ENCODE results near the gene LRIG1.

The LRIG1 gene

GRCh38 chr3:66465587-66465986 is 35.2 kb downstream of the LRIG1 start:
- H3K4me1 ChIP-seq (ENCODE audit: insufficient read depth, low read length): peaks cover 21% of the 10 kb centered on the region; the same call in 1 of the 2 replicates
- H3K27me3 ChIP-seq (ENCODE audit: insufficient read depth, low read length): no peaks in the 10 kb centered on the region
- H3K27ac ChIP-seq (ENCODE audit: low read length): no peak overlapping the region
- H3K9ac ChIP-seq (ENCODE audit: low read depth, low read length): no peak overlapping the region
- no peaks in the 10 kb centered on the region for H3K9me3 ChIP-seq (ENCODE audit: insufficient read depth, low read depth, low read length)
- H3K36me3 ChIP-seq (ENCODE audit: insufficient read depth, low read depth, low read length): peaks cover 27% of the 10 kb centered on the region
- no peak overlapping the region for H3K4me3 ChIP-seq (ENCODE audit: low read length)

- Histone ChIP-seq H3K36me3 (ENCODE audit: insufficient read depth, low read depth, low read length) (peaks cover 31% of the 10 kb centered on the region), H3K27me3 (ENCODE audit: insufficient read depth, low read length) (no peaks in the 10 kb centered on the region), H3K4me3 (ENCODE audit: low read length) (no peak overlapping the region), H3K9me3 (ENCODE audit: insufficient read depth, low read depth, low read length) (no peaks in the 10 kb centered on the region), H3K27ac (ENCODE audit: low read length) (no peak overlapping the region), H3K9ac (ENCODE audit: low read depth, low read length) (no peak overlapping the region), H3K4me1 (ENCODE audit: insufficient read depth, low read length) (peaks cover 17% of the 10 kb centered on the region; the same call in 1 of the 2 replicates)
Observed at GRCh38 chr3:66465034-66465433, 35.8 kb downstream of the LRIG1 start.

GRCh38 chr3:66464512-66464894 is 36.3 kb downstream of the LRIG1 start:
- no peaks in the 10 kb centered on the region for H3K9me3 ChIP-seq (ENCODE audit: insufficient read depth, low read depth, low read length)
- H3K36me3 ChIP-seq (ENCODE audit: insufficient read depth, low read depth, low read length): peaks cover 32% of the 10 kb centered on the region
- peaks cover 17% of the 10 kb centered on the region; the same call in 1 of the 2 replicates for H3K4me1 ChIP-seq (ENCODE audit: insufficient read depth, low read length)
- H3K27me3 ChIP-seq (ENCODE audit: insufficient read depth, low read length): no peaks in the 10 kb centered on the region
- H3K27ac ChIP-seq (ENCODE audit: low read length): no peak overlapping the region
- H3K9ac ChIP-seq (ENCODE audit: low read depth, low read length): no peak overlapping the region
- no peak overlapping the region for H3K4me3 ChIP-seq (ENCODE audit: low read length)

GRCh38 chr3:66463730-66464511 is 36.9 kb downstream of the LRIG1 start:
- no peak overlapping the region for H3K9ac ChIP-seq (ENCODE audit: low read depth, low read length)
- H3K9me3 ChIP-seq (ENCODE audit: insufficient read depth, low read depth, low read length): no peaks in the 10 kb centered on the region
- H3K27me3 ChIP-seq (ENCODE audit: insufficient read depth, low read length): no peaks in the 10 kb centered on the region
- H3K4me3 ChIP-seq (ENCODE audit: low read length): no peak overlapping the region
- peaks cover 11% of the 10 kb centered on the region; the same call in 1 of the 2 replicates for H3K4me1 ChIP-seq (ENCODE audit: insufficient read depth, low read length)
- peaks cover 38% of the 10 kb centered on the region for H3K36me3 ChIP-seq (ENCODE audit: insufficient read depth, low read depth, low read length)
- H3K27ac ChIP-seq (ENCODE audit: low read length): no peak overlapping the region

GRCh38 chr3:66463054-66463631 is 37.7 kb downstream of the LRIG1 start:
- H3K4me3 ChIP-seq (ENCODE audit: low read length): no peak overlapping the region
- no peaks in the 10 kb centered on the region for H3K27me3 ChIP-seq (ENCODE audit: insufficient read depth, low read length)
- no peak overlapping the region for H3K9ac ChIP-seq (ENCODE audit: low read depth, low read length)
- H3K9me3 ChIP-seq (ENCODE audit: insufficient read depth, low read depth, low read length): no peaks in the 10 kb centered on the region
- H3K4me1 ChIP-seq (ENCODE audit: insufficient read depth, low read length): peaks cover 7% of the 10 kb centered on the region; the same call in 1 of the 2 replicates
- no peak overlapping the region for H3K27ac ChIP-seq (ENCODE audit: low read length)
- H3K36me3 ChIP-seq (ENCODE audit: insufficient read depth, low read depth, low read length): peaks cover 46% of the 10 kb centered on the region

- Histone ChIP-seq H3K27ac (ENCODE audit: low read length) (no peak overlapping the region), H3K36me3 (ENCODE audit: insufficient read depth, low read depth, low read length) (peaks cover 100% of the 10 kb centered on the region), H3K9ac (ENCODE audit: low read depth, low read length) (no peak overlapping the region), H3K4me3 (ENCODE audit: low read length) (no peak overlapping the region), H3K9me3 (ENCODE audit: insufficient read depth, low read depth, low read length) (no peaks in the 10 kb centered on the region), H3K27me3 (ENCODE audit: insufficient read depth, low read length) (no peaks in the 10 kb centered on the region), H3K4me1 (ENCODE audit: insufficient read depth, low read length) (peaks cover 10% of the 10 kb centered on the region; the same call in 1 of the 2 replicates)
Observed at GRCh38 chr3:66457252-66457651, 43.6 kb downstream of the LRIG1 start.

GRCh38 chr3:66456711-66457173 is 44.1 kb downstream of the LRIG1 start:
- Histone ChIP-seq H3K27ac (ENCODE audit: low read length) (no peak overlapping the region), H3K36me3 (ENCODE audit: insufficient read depth, low read depth, low read length) (peaks cover 100% of the 10 kb centered on the region)

GRCh38 chr3:66454464-66454859 is 46.4 kb downstream of the LRIG1 start:
- Histone ChIP-seq H3K27ac (ENCODE audit: low read length) (no peak overlapping the region), H3K4me3 (ENCODE audit: low read length) (no peak overlapping the region), H3K9me3 (ENCODE audit: insufficient read depth, low read depth, low read length) (no peaks in the 10 kb centered on the region), H3K9ac (ENCODE audit: low read depth, low read length) (no peak overlapping the region), H3K4me1 (ENCODE audit: insufficient read depth, low read length) (peaks cover 10% of the 10 kb centered on the region; the same call in 1 of the 2 replicates), H3K36me3 (ENCODE audit: insufficient read depth, low read depth, low read length) (peaks cover 100% of the 10 kb centered on the region), H3K27me3 (ENCODE audit: insufficient read depth, low read length) (no peaks in the 10 kb centered on the region)

More at GRCh38 chr3:66456711-66457173, 44.1 kb downstream of the LRIG1 start:
- Histone ChIP-seq H3K4me3 (ENCODE audit: low read length) (no peak overlapping the region), H3K4me1 (ENCODE audit: insufficient read depth, low read length) (peaks cover 10% of the 10 kb centered on the region; the same call in 1 of the 2 replicates), H3K27me3 (ENCODE audit: insufficient read depth, low read length) (no peaks in the 10 kb centered on the region), H3K9me3 (ENCODE audit: insufficient read depth, low read depth, low read length) (no peaks in the 10 kb centered on the region), H3K9ac (ENCODE audit: low read depth, low read length) (no peak overlapping the region)

GRCh38 chr3:66453651-66454463 is 47.0 kb downstream of the LRIG1 start:
- no peak overlapping the region for H3K4me3 ChIP-seq (ENCODE audit: low read length)
- no peak overlapping the region for H3K27ac ChIP-seq (ENCODE audit: low read length)
- H3K27me3 ChIP-seq (ENCODE audit: insufficient read depth, low read length): no peaks in the 10 kb centered on the region
- 0 out of 2 replicates have a peak overlapping the region, but pooled peaks have one; percentile 12 for H3K9ac ChIP-seq (ENCODE audit: low read depth, low read length)
- H3K36me3 ChIP-seq (ENCODE audit: insufficient read depth, low read depth, low read length): peaks cover 100% of the 10 kb centered on the region
- H3K9me3 ChIP-seq (ENCODE audit: insufficient read depth, low read depth, low read length): no peaks in the 10 kb centered on the region
- peaks cover 10% of the 10 kb centered on the region; the same call in 1 of the 2 replicates for H3K4me1 ChIP-seq (ENCODE audit: insufficient read depth, low read length)

GRCh38 chr3:66452303-66453011 is 48.4 kb downstream of the LRIG1 start:
- Histone ChIP-seq H3K4me1 (ENCODE audit: insufficient read depth, low read length) (peaks cover 10% of the 10 kb centered on the region; the same call in 1 of the 2 replicates), H3K9me3 (ENCODE audit: insufficient read depth, low read depth, low read length) (no peaks in the 10 kb centered on the region), H3K9ac (ENCODE audit: low read depth, low read length) (no peak overlapping the region), H3K4me3 (ENCODE audit: low read length) (no peak overlapping the region), H3K36me3 (ENCODE audit: insufficient read depth, low read depth, low read length) (peaks cover 100% of the 10 kb centered on the region), H3K27me3 (ENCODE audit: insufficient read depth, low read length) (no peaks in the 10 kb centered on the region), H3K27ac (ENCODE audit: low read length) (no peak overlapping the region)

GRCh38 chr3:66451766-66452165 is 49.1 kb downstream of the LRIG1 start:
- Histone ChIP-seq H3K27ac (ENCODE audit: low read length) (no peak overlapping the region), H3K4me3 (ENCODE audit: low read length) (no peak overlapping the region), H3K9ac (ENCODE audit: low read depth, low read length) (no peak overlapping the region), H3K27me3 (ENCODE audit: insufficient read depth, low read length) (no peaks in the 10 kb centered on the region), H3K36me3 (ENCODE audit: insufficient read depth, low read depth, low read length) (peaks cover 99% of the 10 kb centered on the region), H3K9me3 (ENCODE audit: insufficient read depth, low read depth, low read length) (no peaks in the 10 kb centered on the region), H3K4me1 (ENCODE audit: insufficient read depth, low read length) (peaks cover 10% of the 10 kb centered on the region; the same call in 1 of the 2 replicates)
